K562 (cell line): ENCODE measurements around the gene CLDN12. TPM values are rescaled to one million over a fixed set of nuclear protein-coding genes. Genes with fewer than 3 reads are reported as not detected.

Source experiments
- CTBP1 ChIP-seq: fragments of 450-650 bp; IDR thresholded peaks from 2 replicates; pipeline ENCODE4 v1.6.1; 2016; ENCODE audit warnings: borderline replicate concordance
- ETS1 ChIP-seq: conservative IDR thresholded peaks from 2 replicates; pipeline ENCODE4 v1.6.1; 2011; ENCODE audit warnings: low read depth, mild to moderate bottlenecking, low read length; ENCODE audit not compliant: control insufficient read depth
- HNRNPH1 ChIP-seq: fragments of 200-400 bp; formaldehyde crosslinking; optimal IDR thresholded peaks from 2 replicates; pipeline ENCODE3; 2017; ENCODE audit warnings: low read depth, mild to moderate bottlenecking, low read length, moderate library complexity
- L3MBTL2 ChIP-seq: fragments of 450-650 bp; IDR thresholded peaks from 2 replicates; pipeline ENCODE4 v1.6.1; 2016; ENCODE audit warnings: mild to moderate bottlenecking, moderate library complexity
- RBM39 ChIP-seq: fragments of 200-400 bp; formaldehyde crosslinking; optimal IDR thresholded peaks from 2 replicates; pipeline ENCODE3; 2018; ENCODE audit warnings: low read depth, low read length
- SRF ChIP-seq, 2 experiments: fragments of 250-450, 450-650 bp in 1 of 2; sonication (Bioruptor Pico) in 1 of 2; sonication (generic) in 1 of 2; formaldehyde crosslinking; IDR thresholded peaks; 2 replicates each; pipeline versions ENCODE4 v1.5.0 to v1.5.1; 2020 to 2022; ENCODE audit warnings: mild to moderate bottlenecking in 1 of 2, missing genetic modification reagents in 1 of 2
- VEZF1 ChIP-seq: fragments of 200-800 bp; sonication (Bioruptor generic); IDR thresholded peaks from 2 replicates; pipeline ENCODE4 v1.6.1; 2017; ENCODE audit warnings: missing genetic modification characterization, missing compliant biosample characterization
- ZHX1 ChIP-seq: fragments of 150-350 bp; conservative IDR thresholded peaks from 2 replicates; pipeline ENCODE4 v1.6.1; 2014; ENCODE audit warnings: low read length
- polyA plus RNA-seq, 8 experiments: library from polyadenylated mRNA; depleted of rRNA in 4 of 8; stranded (reverse) in 5 of 8; unstranded in 3 of 8; fragments of >200 nt; fragmentation: Nextera tagmentation in 2 of 8; fragmentation: Illumina TruSeq in 1 of 8; extraction: Ambion mirVana in 2 of 8; extraction: Trizol in 1 of 8; gene quantifications; 2 replicates each; pipeline versions ENCODE4 v1.2.1 to v1.2.3, GENCODE V29; 2011 to 2014; ENCODE audit warnings: inconsistent platforms in 1 of 8, missing spikeins in 1 of 8
- total RNA-seq, 7 experiments: library from RNA; depleted of rRNA in 6 of 7; stranded (reverse); fragments of >200 nt in 6 of 7; fragmentation: Illumina TruSeq in 2 of 7; extraction: Trizol in 2 of 7; gene quantifications; 2 replicates each; pipeline versions ENCODE4 v1.2.1 to v1.2.3, GENCODE V29; 2011 to 2021; ENCODE audit warnings: low replicate concordance in 1 of 7
- TF ChIP-seq, protein P1 (sequence below), 2 experiments: fragments of 450-650 bp in 1 of 2; sonication (generic) in 1 of 2; formaldehyde crosslinking in 1 of 2; IDR thresholded peaks; 2 replicates each; pipeline versions ENCODE4 v1.7.1 to v1.9.0; 2016 to 2022; ENCODE audit warnings: inconsistent platforms in 1 of 2, mild to moderate bottlenecking in 1 of 2, missing genetic modification reagents in 1 of 2

CLDN12 gene
- total and polyA plus RNA-seq, 9 of the 15 experiments (the other 6 are each of a cell fraction or from before 2014, with no cell fraction given), result 5.8 to 42.2 (median 15.8) TPM

DNA sequence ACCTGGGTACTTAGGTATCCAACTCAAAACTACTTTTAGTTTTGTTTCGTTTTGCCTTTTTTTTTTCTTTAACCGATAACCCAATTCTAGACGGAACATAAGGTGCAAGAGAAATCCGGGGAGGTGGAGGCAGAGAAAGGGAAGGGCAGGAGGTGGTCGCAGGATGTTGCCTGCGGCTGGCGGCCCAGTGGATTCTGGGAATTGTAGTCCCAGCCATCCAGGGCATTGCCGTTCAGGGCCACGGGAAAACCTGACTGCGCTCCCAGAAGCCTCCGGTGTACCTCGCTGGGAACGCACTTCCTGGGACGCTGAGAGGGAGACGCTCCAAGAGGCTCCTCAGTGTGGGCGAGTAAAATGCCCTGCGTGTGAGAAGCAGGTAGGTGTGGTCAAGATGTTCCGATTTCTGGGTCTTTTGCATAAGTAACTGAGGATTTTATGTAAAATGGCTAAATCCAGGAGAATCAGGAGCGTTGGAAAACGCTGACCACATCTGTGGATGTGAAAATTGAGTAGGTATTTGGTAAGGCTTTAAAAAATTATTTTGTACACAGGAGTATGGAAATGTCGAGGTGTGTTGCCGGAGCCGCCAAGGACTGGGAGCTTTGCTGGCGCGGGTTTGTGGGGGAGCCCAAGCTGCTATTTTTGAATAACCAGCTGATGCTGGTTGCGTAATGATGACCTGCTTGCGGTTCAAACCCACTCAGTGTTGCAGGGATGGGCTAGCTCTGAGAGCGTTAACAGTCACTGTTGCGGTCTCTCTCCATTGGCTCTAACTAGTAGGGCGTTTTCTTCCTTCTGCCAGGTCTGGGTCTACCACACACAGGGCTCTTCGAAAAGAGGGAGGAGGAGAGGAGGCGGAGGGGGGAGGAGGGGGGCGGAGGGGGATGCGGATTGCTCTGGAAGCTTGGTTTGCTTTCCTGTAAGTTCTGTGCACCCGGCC, at the start of gene CLDN12 (continued):
- TF ChIP-seq ETS1, result peak; percentile 66
- TF ChIP-seq CTBP1, result peak; percentile 56; the same call in 1 of the 2 replicates
- TF ChIP-seq, protein P1, sequence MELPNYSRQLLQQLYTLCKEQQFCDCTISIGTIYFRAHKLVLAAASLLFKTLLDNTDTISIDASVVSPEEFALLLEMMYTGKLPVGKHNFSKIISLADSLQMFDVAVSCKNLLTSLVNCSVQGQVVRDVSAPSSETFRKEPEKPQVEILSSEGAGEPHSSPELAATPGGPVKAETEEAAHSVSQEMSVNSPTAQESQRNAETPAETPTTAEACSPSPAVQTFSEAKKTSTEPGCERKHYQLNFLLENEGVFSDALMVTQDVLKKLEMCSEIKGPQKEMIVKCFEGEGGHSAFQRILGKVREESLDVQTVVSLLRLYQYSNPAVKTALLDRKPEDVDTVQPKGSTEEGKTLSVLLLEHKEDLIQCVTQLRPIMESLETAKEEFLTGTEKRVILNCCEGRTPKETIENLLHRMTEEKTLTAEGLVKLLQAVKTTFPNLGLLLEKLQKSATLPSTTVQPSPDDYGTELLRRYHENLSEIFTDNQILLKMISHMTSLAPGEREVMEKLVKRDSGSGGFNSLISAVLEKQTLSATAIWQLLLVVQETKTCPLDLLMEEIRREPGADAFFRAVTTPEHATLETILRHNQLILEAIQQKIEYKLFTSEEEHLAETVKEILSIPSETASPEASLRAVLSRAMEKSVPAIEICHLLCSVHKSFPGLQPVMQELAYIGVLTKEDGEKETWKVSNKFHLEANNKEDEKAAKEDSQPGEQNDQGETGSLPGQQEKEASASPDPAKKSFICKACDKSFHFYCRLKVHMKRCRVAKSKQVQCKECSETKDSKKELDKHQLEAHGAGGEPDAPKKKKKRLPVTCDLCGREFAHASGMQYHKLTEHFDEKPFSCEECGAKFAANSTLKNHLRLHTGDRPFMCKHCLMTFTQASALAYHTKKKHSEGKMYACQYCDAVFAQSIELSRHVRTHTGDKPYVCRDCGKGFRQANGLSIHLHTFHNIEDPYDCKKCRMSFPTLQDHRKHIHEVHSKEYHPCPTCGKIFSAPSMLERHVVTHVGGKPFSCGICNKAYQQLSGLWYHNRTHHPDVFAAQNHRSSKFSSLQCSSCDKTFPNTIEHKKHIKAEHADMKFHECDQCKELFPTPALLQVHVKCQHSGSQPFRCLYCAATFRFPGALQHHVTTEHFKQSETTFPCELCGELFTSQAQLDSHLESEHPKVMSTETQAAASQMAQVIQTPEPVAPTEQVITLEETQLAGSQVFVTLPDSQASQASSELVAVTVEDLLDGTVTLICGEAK (IDR thresholded peaks at IDR 0.05), result peak; percentile 90
- TF ChIP-seq, protein P1 (CRISPR knock-in tag; IDR thresholded peaks at IDR 0.05), result no peak
- 0 out of 4 replicates have a peak, but pooled peaks of 1 of the 2 experiments have one; percentile 61 for TF ChIP-seq SRF (CRISPR knock-in tag; IDR thresholded peaks at IDR 0.05)
- TF ChIP-seq L3MBTL2, result peak; percentile 70
- peak; percentile 99 for TF ChIP-seq VEZF1 (CRISPR knock-in tag)
- TF ChIP-seq RBM39, result no peak
- TF ChIP-seq HNRNPH1, result no peak
- TF ChIP-seq ZHX1, result 0 out of 2 replicates have a peak, but pooled peaks have one; percentile 30
